Thyroid gland (tissue), 4 donors: Measurements from ENCODE around the gene ZNF423. TPM values are rescaled to one million over a fixed set of nuclear protein-coding genes. Genes with fewer than 3 reads are reported as not detected.

Experiments used
- DNase-seq, 2 donors: peaks; one replicate each; pipeline ENCODE4 v3.0.0-alpha.2; 2019
- H3K27ac ChIP-seq, 3 donors: fragments of 200-600 bp; sonication (generic); 1 replicate in 2 of 3; 2 replicates in 1 of 3; pipeline ENCODE4 v1.5.1; 2016 to 2019; ENCODE audit warnings: mild to moderate bottlenecking in 1 of 3, moderate library complexity in 1 of 3
- H3K27me3 ChIP-seq: fragments of 200-600 bp; sonication (generic); one replicate; pipeline ENCODE4 v1.5.1; 2019
- H3K36me3 ChIP-seq, 2 donors: fragments of 200-600 bp; sonication (generic); one replicate each; pipeline ENCODE4 v1.5.1; 2016 to 2019
- H3K4me1 ChIP-seq, 2 donors: fragments of 200-600 bp; sonication (generic); one replicate each; pipeline ENCODE4 v1.5.1; 2017 to 2019
- H3K4me3 ChIP-seq, 3 donors: fragments of 200-600 bp; sonication (generic); replicated peaks in 1 of 3; 1 replicate in 2 of 3; 2 replicates in 1 of 3; pipeline ENCODE4 v1.5.1; 2016; ENCODE audit warnings: mild to moderate bottlenecking in 1 of 3
- H3K9me3 ChIP-seq: fragments of 200-600 bp; sonication (generic); one replicate; pipeline ENCODE4 v1.5.1; 2017
- CTCF ChIP-seq, 6 experiments: fragments of 200-600 bp in 3 of 6; fragments of 450-650 bp in 3 of 6; sonication (generic) in 3 of 6; IDR thresholded peaks; one replicate each; pipeline ENCODE4 v1.5.1; 2016 to 2019; ENCODE audit warnings: antibody characterized with exemption in 6 of 6, mild to moderate bottlenecking in 2 of 6, inconsistent platforms in 1 of 6, moderate library complexity in 1 of 6
- POLR2A ChIP-seq, 2 donors: fragments of 450-650 bp; IDR thresholded peaks; one replicate each; pipeline ENCODE4 v1.6.1; 2017; ENCODE audit warnings: antibody characterized with exemption in 2 of 2, mild to moderate bottlenecking in 2 of 2, moderate library complexity in 1 of 2
- WGBS, 2 donors: methylation state at CpG; one replicate each; pipeline ENCODE4 v1.1.5; 2017; 5-methylcytosine and 5-hydroxymethylcytosine counted together
- intact Hi-C: fragments of 100-400 bp; cut with DNase I; formaldehyde crosslinking; loops from one replicate; pipeline ENCODE4 v1.15.1; 2023
- total RNA-seq, 4 donors: library from RNA; depleted of rRNA; stranded (reverse); fragments of >200 nt; gene quantifications; one replicate each; pipeline ENCODE4 v1.2.3, GENCODE V29; 2016

The ZNF423 gene
- total RNA-seq, 4 donors from 2014 or later: 7.4 to 10.0 (median 8.5) TPM

GRCh38 chr16:49461517-49461951 lies 394.4 kb downstream of the ZNF423 start:
- WGBS, 2 donors: 92 to 96% methylated on average over 5 of the region's 7 CpGs
- TF ChIP-seq POLR2A (IDR thresholded peaks at IDR 0.05): no peak
- TF ChIP-seq CTCF (IDR thresholded peaks at IDR 0.05): no peak
- Histone ChIP-seq H3K4me1 (peaks cover 0 to 5% of the 10 kb centered on the region in 2 donors), H3K36me3 (no peaks in the 10 kb centered on the region), H3K9me3 (no peaks in the 10 kb centered on the region), H3K27me3 (no peaks in the 10 kb centered on the region), H3K27ac (no peak overlapping the region), H3K4me3 (no peak overlapping the region)
- intact Hi-C loops: no loop called here
- DNase-seq: no peak

GRCh38 chr16:49460786-49461470 lies 395.0 kb downstream of the ZNF423 start:
- DNase-seq: no peak
- no peaks in the 10 kb centered on the region for H3K36me3 ChIP-seq
- no peaks in the 10 kb centered on the region for H3K27me3 ChIP-seq
- H3K4me3 ChIP-seq: no peak overlapping the region
- H3K9me3 ChIP-seq: no peaks in the 10 kb centered on the region
- intact Hi-C loops: no loop called here
- H3K27ac ChIP-seq: no peak overlapping the region
- whole genome bisulfite sequencing, 2 donors: 73 to 82% methylated on average over 10 of the region's 10 CpGs
- peaks cover 0 to 5% of the 10 kb centered on the region in 2 donors for H3K4me1 ChIP-seq
- TF ChIP-seq POLR2A (IDR thresholded peaks at IDR 0.05): no peak

- H3K27me3 ChIP-seq: no peaks in the 10 kb centered on the region
- no peak overlapping the region for H3K27ac ChIP-seq
- H3K4me3 ChIP-seq: no peak overlapping the region
- DNase-seq: no peak
- no peaks in the 10 kb centered on the region for H3K9me3 ChIP-seq
- no peaks in the 10 kb centered on the region for H3K36me3 ChIP-seq
- H3K4me1 ChIP-seq: peaks cover 0 to 5% of the 10 kb centered on the region in 2 donors
- intact Hi-C loops: no loop called here
- no peak for TF ChIP-seq CTCF (IDR thresholded peaks at IDR 0.05)
- no peak for TF ChIP-seq POLR2A (IDR thresholded peaks at IDR 0.05)
- 73 to 81% methylated on average over 6 of the region's 6 CpGs for WGBS, 2 donors
These were observed 395.8 kb downstream of the ZNF423 start for GRCh38 chr16:49459953-49460735.

GRCh38 chr16:49458656-49459445 lies 397.1 kb downstream of the ZNF423 start:
- Histone ChIP-seq H3K9me3 (no peaks in the 10 kb centered on the region), H3K27me3 (no peaks in the 10 kb centered on the region), H3K4me1 (no peaks in the 10 kb centered on the region), H3K36me3 (no peaks in the 10 kb centered on the region), H3K4me3 (no peak overlapping the region), H3K27ac (no peak overlapping the region)
- WGBS, 2 donors: 89 to 98% methylated on average over 4 to 5 of the region's 5 CpGs
- intact Hi-C loops: no loop called here
- TF ChIP-seq CTCF (IDR thresholded peaks at IDR 0.05) (no peak), POLR2A (IDR thresholded peaks at IDR 0.05) (no peak)
- no peak for DNase-seq

GRCh38 chr16:49458243-49458642 lies 397.7 kb downstream of the ZNF423 start:
- Histone ChIP-seq H3K4me1 (no peaks in the 10 kb centered on the region), H3K27me3 (no peaks in the 10 kb centered on the region), H3K27ac (no peak overlapping the region), H3K9me3 (no peaks in the 10 kb centered on the region), H3K4me3 (no peak overlapping the region), H3K36me3 (no peaks in the 10 kb centered on the region)
- intact Hi-C loops: no loop called here
- DNase-seq: no peak
- TF ChIP-seq POLR2A (IDR thresholded peaks at IDR 0.05) (no peak), CTCF (IDR thresholded peaks at IDR 0.05) (no peak)
- 74 to 78% methylated on average over 6 of the region's 6 CpGs for WGBS, 2 donors
